ENCODE results near the gene SYTL5.

DNA sequence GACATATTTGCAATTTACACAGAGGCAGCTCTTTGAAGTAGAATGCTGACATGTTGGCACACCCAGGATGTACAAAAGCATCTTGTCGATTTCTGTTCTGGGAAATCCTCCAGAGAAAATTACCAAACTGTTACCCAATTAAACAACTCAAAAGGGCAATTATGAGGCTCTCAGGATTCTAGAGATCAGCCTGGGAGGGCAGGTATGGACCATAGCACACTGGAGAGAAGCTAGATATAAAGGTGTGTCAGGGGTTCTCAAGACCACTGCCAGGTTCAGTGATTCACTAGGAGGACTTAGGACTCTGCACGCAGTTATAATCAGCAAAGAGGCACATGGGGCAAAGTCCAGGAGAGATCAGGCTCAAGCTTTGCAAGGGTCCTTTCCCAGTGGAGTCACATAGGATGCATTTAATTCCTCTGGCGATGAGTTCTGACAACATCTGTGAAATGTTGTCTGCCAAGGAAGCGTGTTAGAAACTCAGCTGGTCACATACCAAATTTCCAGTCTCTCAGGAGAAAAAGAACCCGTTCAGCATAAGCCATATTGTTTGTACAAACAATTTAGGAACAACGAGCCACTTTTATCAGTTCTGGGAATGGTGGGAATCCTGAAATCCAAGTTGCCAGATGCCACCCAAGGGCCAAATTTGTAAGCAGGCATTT, 100.8 kb downstream of the SYTL5 start:
- TF ChIP-seq, protein P1, sequence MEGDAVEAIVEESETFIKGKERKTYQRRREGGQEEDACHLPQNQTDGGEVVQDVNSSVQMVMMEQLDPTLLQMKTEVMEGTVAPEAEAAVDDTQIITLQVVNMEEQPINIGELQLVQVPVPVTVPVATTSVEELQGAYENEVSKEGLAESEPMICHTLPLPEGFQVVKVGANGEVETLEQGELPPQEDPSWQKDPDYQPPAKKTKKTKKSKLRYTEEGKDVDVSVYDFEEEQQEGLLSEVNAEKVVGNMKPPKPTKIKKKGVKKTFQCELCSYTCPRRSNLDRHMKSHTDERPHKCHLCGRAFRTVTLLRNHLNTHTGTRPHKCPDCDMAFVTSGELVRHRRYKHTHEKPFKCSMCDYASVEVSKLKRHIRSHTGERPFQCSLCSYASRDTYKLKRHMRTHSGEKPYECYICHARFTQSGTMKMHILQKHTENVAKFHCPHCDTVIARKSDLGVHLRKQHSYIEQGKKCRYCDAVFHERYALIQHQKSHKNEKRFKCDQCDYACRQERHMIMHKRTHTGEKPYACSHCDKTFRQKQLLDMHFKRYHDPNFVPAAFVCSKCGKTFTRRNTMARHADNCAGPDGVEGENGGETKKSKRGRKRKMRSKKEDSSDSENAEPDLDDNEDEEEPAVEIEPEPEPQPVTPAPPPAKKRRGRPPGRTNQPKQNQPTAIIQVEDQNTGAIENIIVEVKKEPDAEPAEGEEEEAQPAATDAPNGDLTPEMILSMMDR (conservative IDR thresholded peaks at IDR 0.05; ENCODE audit: low read depth in 2 of 2) = no peak
- TF ChIP-seq, protein P2, sequence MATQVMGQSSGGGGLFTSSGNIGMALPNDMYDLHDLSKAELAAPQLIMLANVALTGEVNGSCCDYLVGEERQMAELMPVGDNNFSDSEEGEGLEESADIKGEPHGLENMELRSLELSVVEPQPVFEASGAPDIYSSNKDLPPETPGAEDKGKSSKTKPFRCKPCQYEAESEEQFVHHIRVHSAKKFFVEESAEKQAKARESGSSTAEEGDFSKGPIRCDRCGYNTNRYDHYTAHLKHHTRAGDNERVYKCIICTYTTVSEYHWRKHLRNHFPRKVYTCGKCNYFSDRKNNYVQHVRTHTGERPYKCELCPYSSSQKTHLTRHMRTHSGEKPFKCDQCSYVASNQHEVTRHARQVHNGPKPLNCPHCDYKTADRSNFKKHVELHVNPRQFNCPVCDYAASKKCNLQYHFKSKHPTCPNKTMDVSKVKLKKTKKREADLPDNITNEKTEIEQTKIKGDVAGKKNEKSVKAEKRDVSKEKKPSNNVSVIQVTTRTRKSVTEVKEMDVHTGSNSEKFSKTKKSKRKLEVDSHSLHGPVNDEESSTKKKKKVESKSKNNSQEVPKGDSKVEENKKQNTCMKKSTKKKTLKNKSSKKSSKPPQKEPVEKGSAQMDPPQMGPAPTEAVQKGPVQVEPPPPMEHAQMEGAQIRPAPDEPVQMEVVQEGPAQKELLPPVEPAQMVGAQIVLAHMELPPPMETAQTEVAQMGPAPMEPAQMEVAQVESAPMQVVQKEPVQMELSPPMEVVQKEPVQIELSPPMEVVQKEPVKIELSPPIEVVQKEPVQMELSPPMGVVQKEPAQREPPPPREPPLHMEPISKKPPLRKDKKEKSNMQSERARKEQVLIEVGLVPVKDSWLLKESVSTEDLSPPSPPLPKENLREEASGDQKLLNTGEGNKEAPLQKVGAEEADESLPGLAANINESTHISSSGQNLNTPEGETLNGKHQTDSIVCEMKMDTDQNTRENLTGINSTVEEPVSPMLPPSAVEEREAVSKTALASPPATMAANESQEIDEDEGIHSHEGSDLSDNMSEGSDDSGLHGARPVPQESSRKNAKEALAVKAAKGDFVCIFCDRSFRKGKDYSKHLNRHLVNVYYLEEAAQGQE (IDR thresholded peaks at IDR 0.05; ENCODE audit: unreplicated experiment) = no peak
- TF ChIP-seq EZH2 (IDR thresholded peaks at IDR 0.05; ENCODE audit: low read depth, unreplicated experiment) (no peak), POLR2AphosphoS5 (IDR thresholded peaks at IDR 0.05; ENCODE audit: low read depth) (no peak), CREB1 (CRISPR knock-in tag; IDR thresholded peaks at IDR 0.05; ENCODE audit: low read depth) (no peak), EZH2phosphoT487 (IDR thresholded peaks at IDR 0.05; ENCODE audit: unreplicated experiment) (no peak), JUNB (IDR thresholded peaks at IDR 0.05; ENCODE audit: unreplicated experiment) (no peak), ETS1 (IDR thresholded peaks at IDR 0.05) (no peak), STAT1 (IDR thresholded peaks at IDR 0.05; ENCODE audit: unreplicated experiment) (no peak)
- TF ChIP-seq, protein P3, sequence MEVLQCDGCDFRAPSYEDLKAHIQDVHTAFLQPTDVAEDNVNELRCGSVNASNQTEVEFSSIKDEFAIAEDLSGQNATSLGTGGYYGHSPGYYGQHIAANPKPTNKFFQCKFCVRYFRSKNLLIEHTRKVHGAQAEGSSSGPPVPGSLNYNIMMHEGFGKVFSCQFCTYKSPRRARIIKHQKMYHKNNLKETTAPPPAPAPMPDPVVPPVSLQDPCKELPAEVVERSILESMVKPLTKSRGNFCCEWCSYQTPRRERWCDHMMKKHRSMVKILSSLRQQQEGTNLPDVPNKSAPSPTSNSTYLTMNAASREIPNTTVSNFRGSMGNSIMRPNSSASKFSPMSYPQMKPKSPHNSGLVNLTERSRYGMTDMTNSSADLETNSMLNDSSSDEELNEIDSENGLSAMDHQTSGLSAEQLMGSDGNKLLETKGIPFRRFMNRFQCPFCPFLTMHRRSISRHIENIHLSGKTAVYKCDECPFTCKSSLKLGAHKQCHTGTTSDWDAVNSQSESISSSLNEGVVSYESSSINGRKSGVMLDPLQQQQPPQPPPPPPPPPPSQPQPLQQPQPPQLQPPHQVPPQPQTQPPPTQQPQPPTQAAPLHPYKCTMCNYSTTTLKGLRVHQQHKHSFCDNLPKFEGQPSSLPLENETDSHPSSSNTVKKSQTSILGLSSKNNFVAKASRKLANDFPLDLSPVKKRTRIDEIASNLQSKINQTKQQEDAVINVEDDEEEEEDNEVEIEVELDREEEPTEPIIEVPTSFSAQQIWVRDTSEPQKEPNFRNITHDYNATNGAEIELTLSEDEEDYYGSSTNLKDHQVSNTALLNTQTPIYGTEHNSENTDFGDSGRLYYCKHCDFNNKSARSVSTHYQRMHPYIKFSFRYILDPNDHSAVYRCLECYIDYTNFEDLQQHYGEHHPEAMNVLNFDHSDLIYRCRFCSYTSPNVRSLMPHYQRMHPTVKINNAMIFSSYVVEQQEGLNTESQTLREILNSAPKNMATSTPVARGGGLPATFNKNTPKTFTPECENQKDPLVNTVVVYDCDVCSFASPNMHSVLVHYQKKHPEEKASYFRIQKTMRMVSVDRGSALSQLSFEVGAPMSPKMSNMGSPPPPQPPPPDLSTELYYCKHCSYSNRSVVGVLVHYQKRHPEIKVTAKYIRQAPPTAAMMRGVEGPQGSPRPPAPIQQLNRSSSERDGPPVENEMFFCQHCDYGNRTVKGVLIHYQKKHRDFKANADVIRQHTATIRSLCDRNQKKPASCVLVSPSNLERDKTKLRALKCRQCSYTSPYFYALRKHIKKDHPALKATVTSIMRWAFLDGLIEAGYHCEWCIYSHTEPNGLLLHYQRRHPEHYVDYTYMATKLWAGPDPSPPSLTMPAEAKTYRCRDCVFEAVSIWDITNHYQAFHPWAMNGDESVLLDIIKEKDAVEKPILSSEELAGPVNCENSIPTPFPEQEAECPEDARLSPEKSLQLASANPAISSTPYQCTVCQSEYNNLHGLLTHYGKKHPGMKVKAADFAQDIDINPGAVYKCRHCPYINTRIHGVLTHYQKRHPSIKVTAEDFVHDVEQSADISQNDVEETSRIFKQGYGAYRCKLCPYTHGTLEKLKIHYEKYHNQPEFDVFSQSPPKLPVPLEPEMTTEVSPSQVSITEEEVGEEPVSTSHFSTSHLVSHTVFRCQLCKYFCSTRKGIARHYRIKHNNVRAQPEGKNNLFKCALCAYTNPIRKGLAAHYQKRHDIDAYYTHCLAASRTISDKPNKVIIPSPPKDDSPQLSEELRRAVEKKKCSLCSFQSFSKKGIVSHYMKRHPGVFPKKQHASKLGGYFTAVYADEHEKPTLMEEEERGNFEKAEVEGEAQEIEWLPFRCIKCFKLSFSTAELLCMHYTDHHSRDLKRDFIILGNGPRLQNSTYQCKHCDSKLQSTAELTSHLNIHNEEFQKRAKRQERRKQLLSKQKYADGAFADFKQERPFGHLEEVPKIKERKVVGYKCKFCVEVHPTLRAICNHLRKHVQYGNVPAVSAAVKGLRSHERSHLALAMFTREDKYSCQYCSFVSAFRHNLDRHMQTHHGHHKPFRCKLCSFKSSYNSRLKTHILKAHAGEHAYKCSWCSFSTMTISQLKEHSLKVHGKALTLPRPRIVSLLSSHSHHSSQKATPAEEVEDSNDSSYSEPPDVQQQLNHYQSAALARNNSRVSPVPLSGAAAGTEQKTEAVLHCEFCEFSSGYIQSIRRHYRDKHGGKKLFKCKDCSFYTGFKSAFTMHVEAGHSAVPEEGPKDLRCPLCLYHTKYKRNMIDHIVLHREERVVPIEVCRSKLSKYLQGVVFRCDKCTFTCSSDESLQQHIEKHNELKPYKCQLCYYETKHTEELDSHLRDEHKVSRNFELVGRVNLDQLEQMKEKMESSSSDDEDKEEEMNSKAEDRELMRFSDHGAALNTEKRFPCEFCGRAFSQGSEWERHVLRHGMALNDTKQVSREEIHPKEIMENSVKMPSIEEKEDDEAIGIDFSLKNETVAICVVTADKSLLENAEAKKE (CRISPR knock-in tag; IDR thresholded peaks at IDR 0.05) = no peak

Data from GM23338 (cell line).